ENCODE data around the gene DNAJB9. TPM values are rescaled to one million over a fixed set of nuclear protein-coding genes. Genes with fewer than 3 reads are reported as not detected.
A peak's percentile ranks its signal among the peaks of the same experiment; 100 is the strongest.

DNAJB9 gene
- total RNA-seq, 1 donor from 2014 or later = 23.6 TPM

DNA sequence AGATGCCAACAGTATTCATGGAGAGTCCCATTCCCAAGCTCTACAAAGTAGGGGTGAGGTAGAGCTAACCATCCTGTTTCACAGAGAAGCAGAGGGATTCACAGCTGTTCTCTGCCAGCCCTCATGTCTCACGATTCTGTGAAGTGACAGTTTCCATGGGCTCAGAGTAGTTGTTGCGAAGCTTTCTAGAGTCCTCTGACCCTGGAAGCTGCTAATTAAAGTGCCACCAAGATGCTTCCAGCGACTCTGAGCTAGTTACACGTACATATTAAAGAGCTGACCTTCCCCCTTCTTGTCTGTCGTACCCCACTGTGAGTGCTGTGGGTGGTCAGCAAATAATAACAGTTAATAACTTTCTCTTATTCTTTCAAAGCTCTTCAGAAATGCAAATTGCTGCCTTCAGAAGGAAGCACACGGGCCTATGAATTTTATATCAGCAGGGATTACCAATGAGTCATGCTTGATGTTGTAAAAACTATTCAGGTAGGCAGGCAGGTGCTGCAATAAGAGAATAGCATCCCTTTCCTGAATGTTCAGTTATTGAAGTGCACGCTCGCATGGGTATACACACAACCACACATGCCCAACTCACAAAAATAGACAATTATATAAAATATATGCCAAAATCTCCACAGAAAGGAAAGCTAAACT is 34.1 kb downstream of the DNAJB9 start:
- no peaks in the 10 kb centered on the region for H3K27me3 ChIP-seq (ENCODE audit: low read depth)
- H3K27ac ChIP-seq = no peak overlapping the region
- no peak for ATAC-seq
- H3K4me3 ChIP-seq = no peak overlapping the region
- intact Hi-C loops (cut with DNase I) = no loop called here
- no peaks in the 10 kb centered on the region for H3K9me3 ChIP-seq
- TF ChIP-seq, protein P1, sequence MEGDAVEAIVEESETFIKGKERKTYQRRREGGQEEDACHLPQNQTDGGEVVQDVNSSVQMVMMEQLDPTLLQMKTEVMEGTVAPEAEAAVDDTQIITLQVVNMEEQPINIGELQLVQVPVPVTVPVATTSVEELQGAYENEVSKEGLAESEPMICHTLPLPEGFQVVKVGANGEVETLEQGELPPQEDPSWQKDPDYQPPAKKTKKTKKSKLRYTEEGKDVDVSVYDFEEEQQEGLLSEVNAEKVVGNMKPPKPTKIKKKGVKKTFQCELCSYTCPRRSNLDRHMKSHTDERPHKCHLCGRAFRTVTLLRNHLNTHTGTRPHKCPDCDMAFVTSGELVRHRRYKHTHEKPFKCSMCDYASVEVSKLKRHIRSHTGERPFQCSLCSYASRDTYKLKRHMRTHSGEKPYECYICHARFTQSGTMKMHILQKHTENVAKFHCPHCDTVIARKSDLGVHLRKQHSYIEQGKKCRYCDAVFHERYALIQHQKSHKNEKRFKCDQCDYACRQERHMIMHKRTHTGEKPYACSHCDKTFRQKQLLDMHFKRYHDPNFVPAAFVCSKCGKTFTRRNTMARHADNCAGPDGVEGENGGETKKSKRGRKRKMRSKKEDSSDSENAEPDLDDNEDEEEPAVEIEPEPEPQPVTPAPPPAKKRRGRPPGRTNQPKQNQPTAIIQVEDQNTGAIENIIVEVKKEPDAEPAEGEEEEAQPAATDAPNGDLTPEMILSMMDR (IDR thresholded peaks at IDR 0.05) = no peak
- no peak for DNase-seq
- no peaks in the 10 kb centered on the region for H3K4me1 ChIP-seq
- no peaks in the 10 kb centered on the region for H3K36me3 ChIP-seq

- Histone ChIP-seq H3K36me3 (no peaks in the 10 kb centered on the region), H3K27ac (no peak overlapping the region), H3K4me1 (no peaks in the 10 kb centered on the region), H3K4me3 (no peak overlapping the region), H3K9me3 (no peaks in the 10 kb centered on the region), H3K27me3 (ENCODE audit: low read depth) (no peaks in the 10 kb centered on the region)
- intact Hi-C loops (cut with DNase I) = no loop called here
- DNase-seq (no peak), ATAC-seq (no peak)
- TF ChIP-seq, protein P1 (IDR thresholded peaks at IDR 0.05) = no peak
Measured at GRCh38 chr7:108604307-108605077, 34.8 kb downstream of the DNAJB9 start.

DNA sequence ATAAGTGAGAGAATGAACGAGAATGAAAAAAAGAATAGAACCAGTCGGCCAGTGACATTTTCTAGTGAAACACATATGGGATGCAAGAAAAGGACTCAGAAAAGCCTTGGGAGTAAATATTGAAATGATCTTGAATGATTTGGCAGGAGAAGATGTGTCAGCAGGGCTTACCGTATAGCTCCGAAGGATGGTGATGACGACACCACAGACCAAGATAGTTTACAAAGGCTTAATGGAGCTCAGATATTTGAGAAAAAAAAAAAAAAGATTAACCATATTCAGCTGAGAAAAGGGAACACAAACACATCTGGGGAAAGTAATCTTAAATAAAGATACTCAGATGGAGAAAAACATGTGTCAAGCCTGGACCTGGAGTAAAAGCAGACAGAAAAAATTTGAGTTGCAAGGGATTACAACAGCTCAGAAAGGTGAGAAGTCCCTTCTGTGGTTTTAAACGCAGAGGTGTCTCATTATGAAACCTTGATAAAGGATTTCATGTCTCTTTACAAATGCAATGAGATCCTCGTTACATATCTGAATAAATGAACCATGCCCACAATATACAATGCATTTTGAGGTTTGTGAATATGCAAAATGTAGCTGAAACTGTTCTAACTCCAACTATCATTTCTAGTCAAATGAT is 36.0 kb downstream of the DNAJB9 start:
- intact Hi-C loops (cut with DNase I) = no loop called here
- no peaks in the 10 kb centered on the region for H3K27me3 ChIP-seq (ENCODE audit: low read depth)
- ATAC-seq (no peak), DNase-seq (no peak)
- no peak overlapping the region for H3K27ac ChIP-seq
- TF ChIP-seq, protein P1 (IDR thresholded peaks at IDR 0.05) = no peak
- no peaks in the 10 kb centered on the region for H3K4me1 ChIP-seq
- H3K36me3 ChIP-seq = no peaks in the 10 kb centered on the region
- no peak overlapping the region for H3K4me3 ChIP-seq
- H3K9me3 ChIP-seq = no peaks in the 10 kb centered on the region

GRCh38 chr7:108609643-108610042 is 40.0 kb downstream of the DNAJB9 start:
- H3K36me3 ChIP-seq = no peaks in the 10 kb centered on the region
- intact Hi-C loops (cut with DNase I) = no loop called here

GRCh38 chr7:108611268-108611667 is 41.6 kb downstream of the DNAJB9 start:
- TF ChIP-seq, protein P1 (IDR thresholded peaks at IDR 0.05) = no peak
- DNase-seq (no peak), ATAC-seq (peak in 1 of 2 donors; percentile 28)
- H3K4me3 ChIP-seq = no peak overlapping the region
- no peaks in the 10 kb centered on the region for H3K9me3 ChIP-seq
- intact Hi-C loops (cut with DNase I) = no loop called here
- H3K36me3 ChIP-seq = no peaks in the 10 kb centered on the region
- no peak overlapping the region for H3K27ac ChIP-seq
- no peaks in the 10 kb centered on the region for H3K4me1 ChIP-seq
- H3K27me3 ChIP-seq (ENCODE audit: low read depth) = no peaks in the 10 kb centered on the region

More at GRCh38 chr7:108609643-108610042, 40.0 kb downstream of the DNAJB9 start:
- Histone ChIP-seq H3K9me3 (no peaks in the 10 kb centered on the region), H3K27me3 (ENCODE audit: low read depth) (no peaks in the 10 kb centered on the region), H3K4me3 (no peak overlapping the region), H3K27ac (no peak overlapping the region), H3K4me1 (no peaks in the 10 kb centered on the region)
- DNase-seq = no peak
- TF ChIP-seq, protein P1 (IDR thresholded peaks at IDR 0.05) = no peak
- no peak for ATAC-seq
